EH (cell line): ENCODE data around the gene RHAG.
"Not testable (repeated sequence)": the region's sequence is repeated elsewhere in the genome, so short reads cannot be mapped to it uniquely, and the experiment has no call there.

Experiments
- DNase-seq: peaks from one replicate; pipeline ENCODE4 v3.0.0-alpha.2; 2015; ENCODE audit warnings: low read depth

The RHAG gene

GRCh38 chr6:49635978-49636712, 494 bp downstream of the RHAG start:
- DNase-seq = no peak

DNA sequence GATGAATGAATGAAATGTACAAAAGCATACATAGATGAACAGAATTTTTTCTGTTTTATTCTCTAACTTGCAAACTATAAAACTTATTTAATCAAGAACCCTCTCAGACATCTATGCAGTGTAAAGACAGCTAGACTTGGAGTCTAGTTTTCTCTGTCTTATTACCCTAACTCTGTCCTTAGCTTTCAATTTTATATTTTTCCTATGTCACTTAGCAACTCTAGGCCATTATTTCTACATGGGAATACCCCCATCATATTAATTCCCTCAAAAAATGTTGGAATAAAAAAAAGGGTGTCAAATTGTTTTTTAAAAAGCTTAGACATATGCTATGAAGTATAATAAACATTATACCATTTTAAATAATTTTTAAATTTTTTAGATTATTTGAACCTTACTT, 1.2 kb downstream of the RHAG start:
- DNase-seq = no peak

GRCh38 chr6:49634836-49635218, 1.8 kb downstream of the RHAG start:
- DNase-seq = no peak

DNA sequence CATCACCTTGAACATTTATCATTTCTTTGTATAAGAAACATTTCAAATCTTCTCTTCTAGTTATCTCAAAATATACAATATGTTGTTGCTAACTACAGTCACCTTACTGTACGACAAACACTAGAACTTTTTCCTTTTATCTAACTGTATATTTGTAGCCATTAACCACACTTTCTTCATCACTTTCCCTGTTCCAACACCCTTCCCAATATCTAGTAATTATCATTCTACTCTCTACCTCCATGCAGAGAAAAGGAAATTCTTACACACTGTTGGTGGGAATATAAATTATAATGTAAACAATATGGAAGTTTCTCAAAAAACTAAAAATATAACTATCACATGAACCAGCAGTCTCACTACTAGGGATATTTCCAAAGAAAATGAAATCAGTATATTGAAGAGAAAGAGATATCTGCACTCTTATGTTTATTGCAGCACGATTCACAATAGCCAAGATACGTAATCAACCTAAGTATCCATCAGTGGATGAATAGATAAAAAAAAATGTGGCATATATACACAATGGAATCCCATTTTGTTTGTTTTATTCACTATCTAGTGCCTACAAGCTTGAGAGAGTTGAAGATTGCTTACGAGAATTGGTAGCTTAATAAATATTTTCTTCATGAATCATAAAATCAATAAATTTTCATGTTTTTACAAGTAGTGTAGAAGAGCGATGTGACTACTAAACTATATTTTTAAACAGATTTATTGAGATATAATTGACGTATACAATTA, 2.4 kb downstream of the RHAG start:
- DNase-seq = no peak

- no peak for DNase-seq
Observed at GRCh38 chr6:49633541-49633940, 3.1 kb downstream of the RHAG start.

GRCh38 chr6:49632727-49633126, 3.9 kb downstream of the RHAG start:
- DNase-seq = no peak

GRCh38 chr6:49629485-49630088, 7.1 kb downstream of the RHAG start:
- DNase-seq = not testable (repeated sequence)

DNA sequence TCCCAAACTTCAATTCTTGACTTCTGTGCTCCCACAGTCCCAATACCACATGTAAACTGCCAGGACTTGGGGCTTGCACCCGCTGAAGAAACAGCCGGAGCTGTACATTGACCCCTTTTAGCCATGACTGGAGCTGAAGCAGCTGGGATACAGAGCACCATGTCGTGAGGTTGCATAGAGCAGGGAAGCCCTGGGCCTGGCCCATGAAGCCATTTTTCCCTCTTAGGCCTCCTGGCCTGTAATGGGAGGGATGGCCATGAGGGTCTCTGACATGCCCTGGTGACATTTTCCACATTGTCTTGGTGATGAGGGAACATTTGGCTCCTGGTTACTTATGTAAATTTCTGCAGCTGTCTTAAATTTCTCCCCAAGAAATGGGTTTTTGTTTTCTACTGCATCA, 9.8 kb downstream of the RHAG start:
- no peak for DNase-seq

GRCh38 chr6:49618257-49618656, 18.4 kb downstream of the RHAG start:
- DNase-seq = no peak

DNA sequence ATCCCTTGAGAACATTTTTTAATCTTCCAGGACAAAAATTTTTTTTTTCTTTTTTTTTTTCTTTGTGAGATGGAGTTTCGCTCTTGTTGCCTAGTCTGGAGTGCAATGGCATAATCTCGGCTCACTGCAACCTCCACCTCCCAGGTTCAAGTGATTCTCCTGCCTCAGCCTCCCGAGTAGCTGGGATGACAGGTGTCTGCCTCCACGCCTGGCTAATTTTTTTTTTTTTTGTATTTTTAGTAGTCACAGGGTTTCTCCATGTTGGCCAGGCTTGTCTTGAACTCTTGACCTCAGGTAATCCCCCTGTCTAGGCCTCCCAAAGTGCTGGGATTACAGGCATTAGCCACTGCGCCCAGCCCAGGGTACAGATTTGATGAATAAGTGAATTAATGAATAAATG, 22.5 kb downstream of the RHAG start:
- not testable (repeated sequence) for DNase-seq

- DNase-seq = no peak
Observed at GRCh38 chr6:49609285-49609684, 27.4 kb downstream of the RHAG start.

GRCh38 chr6:49608275-49608674, 28.4 kb downstream of the RHAG start:
- DNase-seq = not testable (repeated sequence)

GRCh38 chr6:49607391-49607982, 29.2 kb downstream of the RHAG start:
- no peak for DNase-seq

DNA sequence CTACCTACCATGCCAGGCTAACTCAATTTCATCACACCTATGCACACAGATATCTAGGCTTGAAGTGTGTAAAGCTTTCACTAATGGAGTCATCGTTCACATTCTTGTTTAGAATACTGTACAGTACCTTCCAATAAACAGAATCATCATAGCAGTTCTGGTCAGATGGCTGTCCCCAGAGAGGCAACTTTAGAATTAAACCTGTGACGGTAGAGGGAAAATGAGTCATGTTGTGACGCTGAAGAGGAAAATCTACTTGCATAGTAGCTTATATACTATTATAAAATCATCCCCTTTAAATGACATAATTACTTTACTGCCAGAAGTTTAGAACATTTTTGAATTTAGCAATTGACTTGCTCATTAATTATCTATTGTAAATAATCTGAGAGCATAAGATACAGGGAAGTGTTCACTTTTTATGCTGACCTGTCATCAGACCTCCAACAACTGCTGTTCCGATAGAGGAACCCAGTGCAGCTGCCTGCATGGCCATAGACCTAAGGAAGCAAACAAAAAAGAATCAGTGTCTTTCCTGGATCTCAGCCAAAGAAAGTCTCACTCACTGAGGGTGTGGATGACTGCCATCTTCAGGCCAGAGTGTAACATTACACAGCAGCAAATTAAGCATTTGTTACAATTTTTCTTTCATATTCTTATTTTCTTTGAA, 29.8 kb downstream of the RHAG start:
- DNase-seq = peak; percentile 77

- DNase-seq = not testable (repeated sequence)
Observed at GRCh38 chr6:49604080-49604479, 32.6 kb downstream of the RHAG start.

- not testable (repeated sequence) for DNase-seq
Observed at GRCh38 chr6:49587262-49587661, 49.4 kb downstream of the RHAG start.

GRCh38 chr6:49582529-49582928, 54.1 kb downstream of the RHAG start:
- DNase-seq = no peak

- DNase-seq = no peak
Observed at GRCh38 chr6:49579649-49580048, 57.0 kb downstream of the RHAG start.

GRCh38 chr6:49576618-49577017, 60.0 kb downstream of the RHAG start:
- DNase-seq = no peak

GRCh38 chr6:49570474-49571079, 66.1 kb downstream of the RHAG start:
- DNase-seq = peak; percentile 2

DNA sequence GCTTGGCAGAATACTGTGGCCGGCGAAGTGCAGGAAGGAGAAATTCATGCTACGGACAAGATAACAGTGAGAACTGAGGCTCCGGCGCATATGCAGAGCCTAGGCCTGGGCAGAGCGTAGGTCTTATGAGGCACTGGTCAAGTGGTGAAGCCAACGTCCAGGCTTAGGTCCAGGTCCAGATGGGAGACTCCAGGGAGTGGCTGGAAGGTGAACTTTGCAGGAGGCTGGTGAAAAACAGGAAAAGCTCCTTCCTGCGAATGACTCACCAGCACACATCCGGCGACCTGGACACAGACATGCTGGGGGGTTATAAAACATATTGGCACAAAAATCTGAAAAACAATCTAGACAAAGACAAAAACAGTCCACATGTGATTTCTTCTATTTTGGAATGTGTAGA, 70.8 kb downstream of the RHAG start:
- no peak for DNase-seq

DNA sequence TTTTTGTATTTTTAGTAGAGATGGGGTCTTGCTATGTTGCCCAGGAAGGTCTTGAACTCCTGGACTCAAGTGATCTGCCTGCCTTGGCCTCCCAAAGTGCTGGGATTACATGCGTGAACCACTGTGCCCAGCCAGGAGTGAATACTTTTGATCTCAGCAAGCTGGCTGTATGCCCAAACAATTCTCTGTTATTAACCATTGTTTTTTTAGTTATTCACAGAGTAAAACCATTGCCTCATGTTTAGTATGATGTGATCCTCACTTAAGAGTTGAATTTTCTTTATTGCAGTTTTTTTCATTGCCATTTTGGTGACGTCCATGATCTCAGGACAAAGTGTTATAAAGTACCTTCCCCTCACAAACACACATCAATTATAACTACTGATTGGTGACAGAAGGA, 71.4 kb downstream of the RHAG start:
- DNase-seq = no peak
